Middle frontal gyrus (tissue), 1 donor: ENCODE data around the gene BCAR3.

Source experiments
- DNase-seq: peaks from one replicate; pipeline ENCODE4 v3.0.0-alpha.2; 2015; ENCODE audit warnings: low spot score; ENCODE audit errors: extremely low spot score

Gene BCAR3

DNA sequence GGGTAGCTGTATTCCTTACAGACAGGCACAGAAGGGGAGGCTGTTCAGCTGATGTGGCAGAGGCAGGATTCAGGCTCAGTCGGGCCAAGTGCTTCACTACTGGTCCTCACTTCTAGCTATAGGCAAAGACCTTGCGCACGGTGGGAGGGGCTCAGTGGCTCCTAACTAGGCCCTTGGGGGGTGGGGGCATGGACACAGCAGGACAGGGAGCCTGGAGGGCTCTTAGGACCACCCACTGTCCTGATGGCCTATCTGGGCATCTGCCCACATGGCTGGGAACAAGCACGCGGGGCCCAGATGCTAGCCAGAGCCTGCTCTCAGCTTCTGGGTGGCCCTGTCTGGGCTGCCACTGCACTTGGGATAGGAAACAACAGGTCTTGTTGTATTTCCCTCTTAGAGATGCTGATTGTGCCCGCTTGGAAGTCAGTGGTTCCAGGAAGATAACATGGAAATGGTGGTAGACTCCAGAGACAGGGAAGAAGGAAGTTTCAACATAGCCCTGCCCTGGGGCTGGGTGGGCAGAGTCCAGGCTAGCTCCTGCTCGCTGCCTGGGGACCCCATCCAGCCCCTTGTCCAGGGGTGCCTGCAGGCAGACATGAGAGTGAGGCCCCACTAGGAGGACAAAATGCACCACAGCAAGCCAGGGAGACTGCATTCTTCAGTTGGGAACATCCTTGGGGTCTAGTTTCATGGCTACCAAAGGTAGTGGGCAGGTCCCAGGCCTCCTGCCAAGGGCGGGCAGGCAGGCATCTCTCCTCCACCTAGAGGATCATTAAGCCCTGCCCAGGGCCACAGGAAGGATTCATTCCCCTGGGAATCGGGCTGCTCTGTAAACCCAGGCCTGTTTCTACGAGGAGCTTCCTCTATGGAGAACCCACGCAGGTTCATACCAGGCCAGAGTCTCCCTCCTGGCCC lies 102.5 kb downstream of the BCAR3 start:
- DNase-seq, result no peak

DNA sequence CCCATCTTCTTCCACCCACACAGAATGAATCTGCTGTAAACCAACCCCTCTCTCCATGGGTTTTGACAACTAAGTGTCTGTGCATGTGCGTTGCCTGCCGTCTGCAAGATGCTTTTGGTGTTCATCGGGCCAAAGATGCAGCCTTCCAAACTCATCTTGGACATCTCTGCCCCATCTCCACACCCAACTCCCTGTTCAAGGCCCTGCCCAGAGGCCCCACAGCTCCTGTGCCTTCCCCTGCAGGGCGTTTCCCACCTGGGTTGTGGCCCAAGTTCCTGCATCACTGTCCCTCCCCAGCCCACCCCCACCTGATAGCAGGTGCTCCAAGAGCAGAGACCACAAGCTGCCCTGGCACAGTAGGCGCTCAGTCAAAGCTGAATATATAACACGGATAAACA lies 103.2 kb downstream of the BCAR3 start:
- no peak for DNase-seq

DNA sequence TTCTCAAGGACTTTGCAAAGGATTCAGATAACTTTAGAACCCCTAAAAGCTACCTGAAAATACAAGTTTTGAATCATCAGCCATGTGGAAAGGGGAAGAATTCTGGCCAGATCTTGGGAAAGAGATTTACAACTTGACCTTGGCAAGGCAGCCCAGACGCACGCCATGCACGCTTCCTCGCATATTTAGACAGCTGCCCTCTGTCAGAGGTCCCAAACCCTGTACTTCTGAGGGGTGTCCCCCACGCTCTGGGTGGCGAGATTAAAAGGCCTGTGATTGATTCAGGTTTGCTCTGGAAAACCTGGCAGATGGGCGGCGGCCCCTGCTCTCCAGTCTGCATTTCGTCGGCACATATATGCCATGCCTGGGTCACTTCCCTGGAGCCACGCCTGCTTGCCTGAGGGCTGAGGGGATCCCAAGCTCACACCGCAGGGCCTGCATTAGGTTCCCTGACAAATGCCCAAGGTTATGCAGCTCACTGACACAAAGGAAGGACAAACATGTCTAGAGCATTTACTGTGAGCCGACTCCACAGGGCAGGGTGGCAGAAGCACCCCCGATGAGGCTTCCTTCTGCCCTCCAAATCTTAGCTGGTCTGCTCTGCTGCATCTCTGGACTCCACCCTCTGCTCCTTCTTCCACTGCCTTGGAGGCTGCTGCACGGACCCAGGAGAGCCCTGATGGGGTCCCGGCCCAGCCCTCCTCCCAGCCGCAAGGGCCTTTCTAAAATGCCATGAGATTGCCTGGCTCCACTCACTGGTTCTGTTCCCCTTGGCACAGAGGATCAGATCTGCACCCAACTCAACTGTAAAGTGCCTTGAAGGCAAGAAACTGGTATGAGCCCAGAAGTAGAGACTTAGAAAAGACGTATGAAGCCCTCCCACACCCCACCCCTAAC lies 103.9 kb downstream of the BCAR3 start:
- no peak for DNase-seq

DNA sequence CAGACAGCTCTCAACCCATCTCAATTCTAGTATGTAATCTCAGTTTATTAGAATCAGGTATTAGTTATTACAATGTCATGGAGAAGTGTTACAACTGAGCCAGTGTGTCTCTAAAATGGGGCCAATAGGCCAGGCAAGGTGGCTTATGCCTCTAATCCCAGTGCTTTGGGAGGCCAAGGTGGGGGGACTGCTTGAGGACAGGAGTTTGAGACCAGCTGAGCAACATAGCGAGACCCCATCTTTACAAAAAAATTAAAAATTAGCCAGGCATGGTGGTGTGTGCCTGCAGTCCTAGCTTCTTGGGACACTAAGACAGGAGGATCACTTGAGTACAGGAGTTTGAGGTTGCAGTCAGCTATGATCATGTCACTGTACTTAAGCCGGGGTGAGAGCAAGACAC lies 104.9 kb downstream of the BCAR3 start:
- DNase-seq, result no peak

DNA sequence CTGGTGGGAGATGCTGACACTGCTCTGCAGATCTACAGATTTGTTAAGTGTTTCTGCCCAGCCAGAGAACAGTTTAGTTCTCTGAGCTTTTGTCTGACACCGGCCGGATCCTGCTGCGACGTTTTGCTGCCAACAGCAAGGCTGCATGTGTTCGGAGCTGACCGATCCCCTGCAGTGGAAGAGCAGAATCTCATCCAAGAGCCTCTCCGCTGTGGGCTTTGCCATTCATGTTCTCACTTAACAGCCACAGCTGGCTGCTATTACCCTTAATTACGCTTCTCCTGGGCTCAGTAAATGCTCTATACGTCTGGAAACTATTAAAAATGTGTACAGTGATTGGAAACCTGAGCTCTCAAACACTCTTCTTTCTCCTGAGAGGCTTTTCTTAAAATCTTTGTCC lies 105.3 kb downstream of the BCAR3 start:
- DNase-seq, result no peak

DNA sequence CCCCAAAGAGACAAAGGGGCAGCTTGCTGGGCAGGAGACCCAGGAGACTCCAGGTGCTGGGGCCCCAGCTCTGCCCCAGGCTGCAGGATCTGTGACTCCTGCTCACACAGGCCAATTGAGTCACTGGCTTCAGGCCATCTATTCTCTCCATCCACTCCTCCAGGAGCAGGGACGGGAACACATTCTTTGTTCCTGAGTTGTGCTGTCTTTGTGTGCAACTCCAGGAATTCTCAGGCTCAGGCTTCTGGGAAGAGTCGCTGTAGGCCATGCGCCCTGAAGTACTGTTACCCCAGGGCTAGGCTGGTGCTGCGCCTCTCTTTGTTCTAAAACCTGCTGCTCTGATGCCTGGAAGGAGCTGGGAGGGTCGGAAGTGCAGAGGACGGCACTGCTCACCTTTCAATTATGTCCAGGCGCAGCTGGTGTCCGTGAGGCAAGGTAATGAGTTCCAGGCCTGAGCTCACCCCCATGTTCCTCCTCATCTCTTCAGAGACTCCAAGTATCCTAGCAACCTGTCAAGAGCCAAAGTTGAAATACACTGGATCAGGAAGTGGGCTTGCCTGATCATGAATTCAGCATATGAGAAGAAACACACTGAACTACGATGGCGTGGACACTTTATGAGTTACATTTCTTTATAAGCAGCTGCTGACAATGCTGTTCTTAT lies 105.9 kb downstream of the BCAR3 start:
- DNase-seq, result no peak

DNA sequence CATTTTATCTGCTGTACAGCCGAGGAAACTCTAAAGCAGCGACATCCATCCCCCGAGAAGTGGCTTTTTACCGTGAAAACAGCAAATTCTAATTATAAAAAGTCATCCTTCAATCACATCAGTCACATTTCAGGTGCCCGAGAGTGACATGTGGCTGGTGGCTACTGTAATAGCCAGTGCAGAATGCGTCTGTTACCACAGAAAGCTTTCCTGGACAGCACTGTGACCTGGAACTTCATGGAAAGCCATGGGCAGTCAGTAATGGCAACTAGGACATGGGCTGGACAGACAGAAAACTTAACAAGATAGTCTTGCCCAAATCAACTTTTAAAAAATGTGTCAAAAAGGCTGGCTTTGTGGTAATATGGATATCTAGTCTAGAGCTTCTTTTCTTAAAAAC lies 106.6 kb downstream of the BCAR3 start:
- no peak for DNase-seq

DNA sequence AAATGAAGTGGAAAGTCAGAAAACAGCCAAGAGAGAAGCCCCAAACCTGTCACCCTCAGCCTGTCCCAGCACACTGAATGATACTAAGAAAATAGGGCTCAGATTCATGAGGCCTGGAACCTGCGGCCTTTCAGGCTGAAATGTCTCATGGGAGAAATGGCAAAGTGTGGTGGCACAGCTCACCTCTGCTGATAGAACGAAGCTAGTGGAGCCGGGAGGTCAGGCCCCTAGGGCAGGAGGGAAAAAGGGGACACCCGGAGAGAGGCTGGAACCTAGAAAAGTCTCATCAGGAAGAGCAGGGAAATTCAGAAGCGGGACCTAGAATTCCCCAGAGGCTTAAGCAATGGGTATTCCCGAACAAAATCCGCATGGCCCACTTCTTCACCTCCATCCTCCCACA lies 107.1 kb downstream of the BCAR3 start:
- DNase-seq, result no peak

DNA sequence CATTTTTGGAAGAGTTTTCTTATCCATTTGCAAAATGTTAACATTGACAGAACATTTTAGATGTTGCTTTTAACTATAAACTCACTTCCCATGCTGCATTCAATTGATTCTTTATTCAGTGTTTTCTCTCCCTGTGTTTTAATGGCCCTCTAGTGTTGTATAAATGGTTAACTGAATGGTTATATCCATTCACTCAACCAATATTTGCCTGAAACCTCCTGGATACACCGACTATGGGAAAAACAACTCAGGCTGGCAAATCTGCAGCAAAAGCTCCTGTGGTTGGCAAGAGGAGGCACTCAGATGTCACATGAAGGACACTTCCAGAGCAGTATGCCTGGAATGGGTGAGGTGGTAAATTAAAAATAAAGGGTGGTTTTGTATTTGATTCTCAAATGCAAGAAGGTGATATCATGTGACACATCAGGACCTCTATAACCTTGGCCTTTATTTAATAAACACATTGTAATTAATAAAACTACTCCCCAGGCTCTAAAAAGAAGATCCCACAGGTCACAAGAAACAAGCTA lies 107.6 kb downstream of the BCAR3 start:
- no peak for DNase-seq

DNA sequence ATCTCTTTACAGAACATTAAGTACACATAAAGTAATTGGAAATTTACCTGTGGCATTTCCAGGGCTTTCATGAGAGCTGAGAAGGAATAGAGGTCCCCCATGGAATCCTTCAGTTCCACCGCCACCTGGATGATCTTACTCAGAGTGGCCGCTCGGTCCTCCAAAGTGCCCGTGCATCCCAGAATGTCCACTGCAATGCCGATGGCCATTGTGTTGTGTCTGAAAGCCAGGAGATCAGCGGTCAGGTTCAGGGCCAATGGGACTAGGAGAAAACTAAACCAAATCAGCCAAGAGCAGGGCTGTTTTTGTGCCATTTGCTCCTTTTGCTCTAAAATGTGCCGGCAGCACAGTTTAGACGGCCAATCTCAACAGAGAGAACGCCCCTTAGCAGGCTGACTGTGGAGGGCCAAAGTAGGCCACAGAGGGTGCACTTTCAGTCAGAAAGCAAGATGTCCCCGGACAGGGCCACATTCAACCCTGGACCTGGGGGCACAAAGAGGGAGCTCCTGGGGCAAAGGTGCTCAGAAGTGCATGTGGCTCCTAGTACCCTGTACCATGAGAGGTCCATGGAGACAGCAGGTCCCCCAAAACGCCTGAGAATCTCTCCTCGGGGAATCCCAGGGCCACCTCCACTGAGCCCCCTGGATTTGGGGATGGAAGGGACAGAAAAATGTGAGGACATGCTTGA lies 109.9 kb downstream of the BCAR3 start:
- DNase-seq, result no peak

DNA sequence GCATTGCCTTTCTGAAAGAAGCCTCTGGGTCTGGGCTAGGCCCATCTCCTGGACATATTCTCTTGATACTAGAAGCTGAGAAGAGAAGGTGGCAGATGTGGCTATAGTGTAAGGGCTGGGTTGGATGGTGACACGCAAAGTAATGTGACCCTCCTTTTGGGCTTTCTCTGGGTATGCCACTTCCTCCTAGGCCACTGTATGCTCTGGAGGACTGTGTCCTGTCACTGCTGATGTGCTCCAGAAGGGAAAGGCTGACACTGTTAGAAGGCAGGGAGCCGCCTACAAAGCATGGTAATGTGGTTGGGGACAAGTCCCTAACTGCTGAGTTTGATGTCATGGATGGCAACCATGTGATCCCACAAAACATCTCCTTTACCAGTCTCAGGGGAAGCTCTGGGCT lies 112.1 kb downstream of the BCAR3 start:
- no peak for DNase-seq

DNA sequence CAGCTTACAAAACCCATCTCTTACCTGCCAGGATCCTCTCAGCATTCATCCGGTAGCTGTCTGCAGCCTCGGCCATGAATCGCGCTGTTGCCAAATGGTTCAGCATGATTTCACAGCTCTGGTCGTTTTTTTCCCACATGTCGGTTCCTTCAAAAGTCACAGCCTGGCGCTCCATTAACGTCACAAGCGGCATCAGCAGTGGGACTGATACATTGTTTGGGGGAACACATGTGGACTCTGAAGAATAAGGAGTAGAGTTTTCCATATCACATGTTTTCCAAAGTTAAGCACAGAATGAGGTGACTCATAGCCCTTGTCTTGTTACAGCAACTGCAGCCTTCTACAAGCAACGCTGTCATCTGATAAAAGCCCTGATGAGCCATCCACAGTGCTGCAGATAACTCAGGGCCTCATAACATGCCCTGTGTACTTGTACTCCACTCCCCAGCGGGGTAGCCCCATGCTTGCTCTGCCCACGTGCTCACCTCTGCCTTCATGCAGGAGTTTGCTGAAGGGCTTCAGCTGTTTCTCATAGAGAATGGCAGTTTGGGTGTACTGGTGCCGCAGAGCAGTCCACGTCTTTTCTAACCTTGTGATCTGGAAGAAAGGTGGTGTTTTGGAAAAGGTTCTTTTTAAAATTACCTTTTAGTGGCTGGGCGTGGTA lies 114.2 kb downstream of the BCAR3 start:
- no peak for DNase-seq

DNA sequence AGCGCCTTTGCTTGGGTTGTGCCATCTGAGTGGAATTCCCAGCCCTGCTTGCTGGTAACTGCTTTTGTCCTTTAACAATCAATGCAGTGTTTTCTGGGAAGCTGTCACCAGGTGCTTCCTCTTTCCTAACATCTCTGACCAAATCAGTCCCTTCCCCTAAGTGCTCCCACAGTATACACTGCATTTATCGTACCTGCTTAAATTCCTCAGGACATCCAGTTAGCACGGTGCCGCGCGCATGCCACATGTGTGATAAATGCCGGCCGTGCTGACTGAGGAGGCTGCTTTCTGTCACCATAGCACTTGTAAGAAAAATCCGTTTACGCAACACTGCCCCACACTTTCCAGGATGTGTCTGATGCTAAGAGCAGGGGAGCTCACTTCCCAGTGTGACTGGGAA lies 115.4 kb downstream of the BCAR3 start:
- DNase-seq, result no peak

DNA sequence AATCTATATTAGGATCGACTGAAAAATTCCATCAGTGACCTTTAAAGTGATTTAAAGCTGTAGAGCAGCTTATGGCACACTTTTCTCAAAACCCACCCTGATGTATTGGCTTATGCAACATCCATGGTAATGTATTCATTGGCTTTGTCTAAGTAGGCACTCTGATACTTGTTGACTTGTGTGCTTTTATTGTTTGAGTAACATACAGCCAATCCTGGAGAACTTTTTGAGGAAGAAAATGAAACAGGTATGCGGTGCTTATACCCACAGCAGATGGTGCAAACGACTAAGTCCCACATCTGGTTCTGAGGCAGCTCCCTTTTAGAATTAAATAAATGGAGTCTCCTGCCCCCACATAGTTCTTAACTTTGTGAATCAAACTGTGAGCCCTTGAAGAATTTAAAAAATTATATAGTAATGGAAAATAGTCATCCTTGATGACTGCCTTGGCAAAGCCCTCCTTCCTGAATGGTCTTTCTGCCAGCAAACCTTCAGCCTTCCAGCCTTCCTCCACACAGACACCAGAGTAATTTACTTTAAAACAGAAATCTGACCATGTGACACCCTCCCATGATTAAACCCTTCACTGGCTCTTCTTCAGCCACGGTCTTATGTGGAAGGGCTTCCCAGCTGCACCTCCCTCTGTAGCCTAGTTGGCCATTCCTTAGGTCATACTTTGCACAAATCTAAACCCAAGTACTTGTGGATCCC lies 116.0 kb downstream of the BCAR3 start:
- no peak for DNase-seq

DNA sequence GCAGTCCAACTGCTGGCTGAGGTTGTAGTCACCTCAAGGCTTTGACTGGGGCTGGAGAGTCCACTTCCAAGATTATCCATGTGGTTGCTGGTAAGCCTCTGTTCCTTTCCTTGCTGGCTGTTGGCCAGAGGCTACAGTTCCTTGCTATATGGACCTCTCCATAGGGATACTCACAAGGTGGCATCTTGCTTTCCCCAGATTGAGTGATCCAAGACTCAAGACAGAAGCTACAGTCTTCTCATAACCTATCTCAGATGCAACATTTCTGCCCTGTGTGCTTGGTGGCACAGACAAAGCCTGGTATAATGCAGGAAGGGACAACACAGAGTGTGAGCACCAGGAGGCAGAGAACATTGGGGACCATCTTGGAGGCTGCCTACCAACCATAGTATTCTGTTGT lies 121.9 kb downstream of the BCAR3 start:
- no peak for DNase-seq

DNA sequence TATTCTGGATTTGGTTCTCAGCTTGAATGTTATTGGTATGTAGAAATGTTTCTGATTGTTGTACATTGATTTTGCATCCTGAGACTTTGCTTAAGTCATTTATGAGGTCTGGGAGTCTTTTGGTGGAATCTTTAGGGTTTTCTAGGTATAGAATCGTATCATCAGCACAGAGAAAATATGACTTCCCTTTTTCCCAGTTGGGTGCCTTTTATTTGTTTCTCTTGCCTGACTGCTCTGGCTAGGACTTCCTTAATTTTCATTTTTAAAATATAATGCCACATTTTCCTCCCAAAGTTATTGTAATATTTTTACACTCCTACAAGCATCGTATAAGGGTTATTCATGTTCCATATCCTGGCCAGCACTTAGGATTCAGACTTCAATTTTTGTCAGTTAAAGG lies 122.6 kb downstream of the BCAR3 start:
- no peak for DNase-seq

DNA sequence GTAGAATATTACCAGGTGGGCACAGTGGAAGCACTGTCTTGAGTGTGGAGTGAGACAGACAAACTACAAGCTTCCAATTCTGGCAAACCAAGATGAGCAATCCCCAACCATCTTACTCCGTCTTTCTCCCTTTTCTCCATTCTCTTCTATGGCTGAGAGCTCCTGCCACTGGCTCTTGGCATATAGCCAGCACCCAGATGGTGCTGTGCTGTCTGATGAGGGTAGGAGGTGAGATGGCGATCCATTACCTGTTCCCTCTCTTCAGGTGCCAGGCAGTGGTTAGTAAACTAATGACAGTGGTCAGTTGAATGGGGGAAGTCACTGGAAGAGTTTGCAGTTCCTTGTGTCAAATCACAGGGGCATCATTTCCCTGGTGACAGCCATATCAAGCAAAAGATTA lies 125.3 kb downstream of the BCAR3 start:
- DNase-seq, result no peak

DNA sequence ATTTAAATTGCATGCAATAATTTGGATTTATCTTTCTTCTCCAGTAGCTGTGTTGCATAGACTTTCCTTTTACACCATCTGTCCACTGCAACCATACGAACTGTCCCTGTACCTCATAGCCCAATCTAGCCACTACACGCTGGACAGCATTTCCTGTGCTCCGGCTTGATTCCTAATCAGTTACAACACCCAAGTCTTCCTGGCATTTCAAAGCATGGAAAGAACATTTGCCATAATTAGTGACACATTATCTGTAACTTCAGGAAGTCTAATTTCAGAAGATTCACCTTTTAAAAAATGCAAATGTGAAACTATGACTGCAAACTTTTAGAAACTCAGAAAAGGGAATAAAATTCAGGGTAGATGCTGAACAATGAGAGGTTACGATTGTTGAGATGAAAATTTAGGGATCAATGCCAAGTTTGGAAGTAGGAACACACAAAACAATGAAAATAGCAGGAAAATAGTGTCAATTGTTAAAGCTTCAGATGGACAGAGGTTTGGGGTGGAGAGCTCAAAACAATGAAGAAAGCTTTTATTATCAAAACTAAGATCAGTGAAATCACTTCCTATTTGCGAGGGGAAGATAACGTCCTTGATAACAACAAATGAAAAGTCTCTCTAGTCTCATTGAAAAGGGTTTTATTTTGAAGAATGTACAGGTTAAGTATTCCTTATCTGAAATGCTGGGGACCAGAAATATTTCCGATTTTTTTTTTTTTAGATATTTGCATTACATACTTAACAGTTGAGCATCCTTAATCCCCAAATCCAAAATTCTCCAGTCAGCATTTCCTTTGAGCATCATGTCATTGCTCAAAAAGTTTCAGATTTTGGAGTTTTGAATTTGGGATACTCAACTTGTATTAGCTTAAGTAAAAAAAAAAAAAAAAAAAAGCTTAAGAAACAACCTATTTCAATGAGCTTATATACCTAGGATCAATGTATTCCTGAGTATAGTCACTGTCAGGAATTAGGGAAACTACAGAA lies 126.5 kb downstream of the BCAR3 start:
- DNase-seq, result no peak
